GM12891 (cell line): ENCODE measurements around the gene HTRA3.

Experiments
- POLR2A ChIP-seq: IDR thresholded peaks from 2 replicates; pipeline ENCODE4 v1.6.1; 2011; ENCODE audit warnings: low read depth, low read length, control low read depth
- POLR2AphosphoS5 ChIP-seq: IDR thresholded peaks from 2 replicates; pipeline ENCODE4 v1.6.1; 2011; ENCODE audit warnings: low read depth, low read length, control low read depth
- SPI1 ChIP-seq: IDR thresholded peaks from 2 replicates; pipeline ENCODE4 v1.6.1; 2011; ENCODE audit warnings: low read depth, low read length, control low read depth
- TAF1 ChIP-seq: IDR thresholded peaks from 2 replicates; pipeline ENCODE4 v1.6.1; 2011; ENCODE audit warnings: low read depth, low read length, control low read depth

GRCh38 chr4:8250227-8250626, 19.3 kb upstream of the HTRA3 start:
- no peak for TF ChIP-seq POLR2A
- TF ChIP-seq TAF1, result no peak
- TF ChIP-seq POLR2AphosphoS5, result no peak
- TF ChIP-seq SPI1, result no peak
